Hepatocyte (in vitro differentiated cells): Measurements from ENCODE around the gene IREB2. TPM values are rescaled to one million over a fixed set of nuclear protein-coding genes. Genes with fewer than 3 reads are reported as not detected.

Experiments
- DNase-seq: peaks from one replicate; pipeline ENCODE4 v3.0.0-alpha.2; 2016; ENCODE audit warnings: low spot score
- H2AFZ ChIP-seq: fragments of 200-600 bp; sonication (generic); 2 replicates; pipeline ENCODE4 v1.6.0; 2016; ENCODE audit warnings: antibody characterized with exemption, mild to moderate bottlenecking
- H3K27ac ChIP-seq: fragments of 200-600 bp; sonication (generic); 2 replicates; pipeline ENCODE4 v1.5.1; 2016; ENCODE audit warnings: mild to moderate bottlenecking
- H3K27me3 ChIP-seq: fragments of 200-600 bp; sonication (generic); 2 replicates; pipeline ENCODE4 v1.6.1; 2016
- H3K36me3 ChIP-seq: fragments of 200-600 bp; sonication (generic); replicated peaks from 2 replicates; pipeline ENCODE4 v1.5.1; 2016; ENCODE audit warnings: low read depth; ENCODE audit not compliant: insufficient read depth
- H3K4me1 ChIP-seq: fragments of 200-600 bp; sonication (generic); 2 replicates; pipeline ENCODE4 v1.5.1; 2016; ENCODE audit warnings: mild to moderate bottlenecking, moderate library complexity; ENCODE audit not compliant: insufficient read depth
- H3K4me2 ChIP-seq: fragments of 200-600 bp; sonication (generic); 2 replicates; pipeline ENCODE4 v1.6.0; 2016
- H3K4me3 ChIP-seq: fragments of 200-600 bp; sonication (generic); 2 replicates; pipeline ENCODE4 v1.5.1; 2016; ENCODE audit warnings: mild to moderate bottlenecking
- H3K79me2 ChIP-seq: fragments of 200-600 bp; sonication (generic); 2 replicates; pipeline ENCODE4 v1.6.0; 2017; ENCODE audit warnings: mild to moderate bottlenecking
- H3K9me2 ChIP-seq: fragments of 200-600 bp; sonication (generic); replicated peaks from 2 replicates; pipeline ENCODE4 v1.6.0; 2017; ENCODE audit warnings: mild to moderate bottlenecking; ENCODE audit not compliant: insufficient read depth
- H3K9me3 ChIP-seq: fragments of 200-600 bp; sonication (generic); 2 replicates; pipeline ENCODE4 v1.5.1; 2016; ENCODE audit warnings: low read depth, mild to moderate bottlenecking
- H4K20me1 ChIP-seq: fragments of 200-600 bp; sonication (generic); 2 replicates; pipeline ENCODE4 v1.6.0; 2016; ENCODE audit warnings: mild to moderate bottlenecking; ENCODE audit not compliant: insufficient read depth, poor library complexity, severe bottlenecking
- CTCF ChIP-seq: fragments of 200-600 bp; sonication (generic); IDR thresholded peaks from 2 replicates; pipeline ENCODE4 v1.5.1; 2016; ENCODE audit warnings: antibody characterized with exemption, mild to moderate bottlenecking; ENCODE audit not compliant: poor library complexity
- EZH2 ChIP-seq: fragments of 200-600 bp; sonication (generic); IDR thresholded peaks from 2 replicates; pipeline ENCODE4 v1.6.1; 2016; ENCODE audit warnings: antibody characterized with exemption, mild to moderate bottlenecking, borderline replicate concordance
- EZH2phosphoT487 ChIP-seq: fragments of 200-600 bp; sonication (generic); IDR thresholded peaks from one replicate; pipeline ENCODE4 v1.6.1; 2018; ENCODE audit warnings: antibody characterized with exemption, mild to moderate bottlenecking, low read depth, moderate library complexity; ENCODE audit not compliant: unreplicated experiment, severe bottlenecking
- WGBS: methylation state at CpG from one replicate; pipeline ENCODE4 v1.1.6; 2016; ENCODE audit warnings: low lambda C conversion rate; ENCODE audit errors: missing lambda C conversion rate; 5-methylcytosine and 5-hydroxymethylcytosine counted together
- polyA plus RNA-seq: library from polyadenylated mRNA; unstranded; fragments of >200 nt; fragmentation: Nextera tagmentation; extraction: Ambion mirVana; gene quantifications from 2 replicates; pipeline ENCODE4 v1.2.1, GENCODE V29; 2016
- total RNA-seq: library from RNA; depleted of rRNA; stranded (reverse); fragments of >200 nt; gene quantifications from 2 replicates; pipeline ENCODE4 v1.2.3, GENCODE V29; 2014

IREB2 gene
- total and polyA plus RNA-seq, 2 experiments from 2014 or later, result 20.4 to 54.0 TPM

GRCh38 chr15:78540871-78541743, 103.1 kb downstream of the IREB2 start:
- DNase-seq, result no peak
- Histone ChIP-seq H3K27me3 (no peaks in the 10 kb centered on the region), H2AFZ (peak overlapping the region; percentile 88), H3K4me2 (peak overlapping the region; percentile 83), H3K9me3 (no peaks in the 10 kb centered on the region), H3K36me3 (no peaks in the 10 kb centered on the region), H3K9me2 (no peaks in the 10 kb centered on the region), H3K4me3 (peak overlapping the region; percentile 74), H4K20me1 (peaks cover 16% of the 10 kb centered on the region), H3K79me2 (peaks cover 27% of the 10 kb centered on the region), H3K27ac (peak overlapping the region; percentile 95), H3K4me1 (peaks cover 14% of the 10 kb centered on the region)
- WGBS, result 11% methylated on average over 17 of the region's 17 CpGs
- TF ChIP-seq EZH2phosphoT487, result no peak
- TF ChIP-seq EZH2, result no peak
- no peak for TF ChIP-seq CTCF

GRCh38 chr15:78541744-78542034, 103.7 kb downstream of the IREB2 start:
- H3K4me1 ChIP-seq, result peaks cover 14% of the 10 kb centered on the region
- H2AFZ ChIP-seq, result no peak overlapping the region
- no peak for DNase-seq
- no peaks in the 10 kb centered on the region for H3K36me3 ChIP-seq
- H3K27me3 ChIP-seq, result no peaks in the 10 kb centered on the region
- TF ChIP-seq EZH2phosphoT487 (no peak), EZH2 (no peak), CTCF (no peak)
- H3K79me2 ChIP-seq, result peaks cover 27% of the 10 kb centered on the region
- H3K4me3 ChIP-seq, result peak overlapping the region; percentile 74
- H3K9me2 ChIP-seq, result no peaks in the 10 kb centered on the region
- no peaks in the 10 kb centered on the region for H3K9me3 ChIP-seq
- peak overlapping the region; percentile 95 for H3K27ac ChIP-seq
- peak overlapping the region; percentile 83 for H3K4me2 ChIP-seq
- H4K20me1 ChIP-seq, result peaks cover 16% of the 10 kb centered on the region
- 59% methylated on average over 1 of the region's 1 CpG for WGBS

DNA sequence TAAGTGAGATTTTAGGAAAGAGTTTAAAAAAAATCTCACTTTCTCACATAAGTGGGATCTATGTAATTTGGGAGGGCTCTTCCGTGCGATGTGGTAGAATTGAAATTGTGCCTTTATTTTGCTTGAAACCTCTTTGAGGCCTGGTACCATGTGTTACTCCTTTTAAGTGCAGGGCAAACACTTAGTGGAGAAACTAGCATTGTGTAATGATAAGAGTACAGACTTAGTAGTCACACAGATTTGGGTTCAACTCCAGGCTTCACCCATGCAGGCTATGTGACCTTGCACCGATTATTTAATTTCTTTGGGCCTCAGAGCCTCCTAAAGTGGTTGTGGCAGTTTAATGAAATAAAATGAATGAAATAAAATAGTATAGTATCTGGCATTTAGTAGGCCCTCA, 104.6 kb downstream of the IREB2 start:
- WGBS, result 91% methylated on average over 3 of the region's 3 CpGs
- Histone ChIP-seq H3K27me3 (no peaks in the 10 kb centered on the region), H4K20me1 (peaks cover 16% of the 10 kb centered on the region), H3K79me2 (peaks cover 27% of the 10 kb centered on the region), H3K9me3 (no peaks in the 10 kb centered on the region), H3K36me3 (no peaks in the 10 kb centered on the region), H3K4me1 (peaks cover 14% of the 10 kb centered on the region), H3K9me2 (no peaks in the 10 kb centered on the region), H3K4me3 (no peak overlapping the region), H2AFZ (no peak overlapping the region), H3K4me2 (peak overlapping the region; percentile 83), H3K27ac (no peak overlapping the region)
- no peak for TF ChIP-seq EZH2phosphoT487
- no peak for TF ChIP-seq EZH2
- no peak for TF ChIP-seq CTCF
- DNase-seq, result no peak
